Measurements from ENCODE around the gene CUX1.

The CUX1 gene

GRCh38 chr7:102320181-102320580, 502.8 kb downstream of the CUX1 start:
- no peak for ATAC-seq
- no peak for TF ChIP-seq CSRNP3 (CRISPR knock-in tag; IDR thresholded peaks at IDR 0.05)
- no peak for TF ChIP-seq ZFP30 (CRISPR knock-in tag; IDR thresholded peaks at IDR 0.05)
- TF ChIP-seq TOX (CRISPR knock-in tag; IDR thresholded peaks at IDR 0.05; ENCODE audit: borderline replicate concordance): no peak
- no peak for TF ChIP-seq ZC3H10 (CRISPR knock-in tag; IDR thresholded peaks at IDR 0.05)

- no peak for ATAC-seq
- TF ChIP-seq CSRNP3 (CRISPR knock-in tag; IDR thresholded peaks at IDR 0.05) (no peak), TOX (CRISPR knock-in tag; IDR thresholded peaks at IDR 0.05; ENCODE audit: borderline replicate concordance) (no peak)
Measured at GRCh38 chr7:102320601-102321350, 503.4 kb downstream of the CUX1 start.

- no peak for ATAC-seq
- TF ChIP-seq CSRNP3 (CRISPR knock-in tag; IDR thresholded peaks at IDR 0.05): no peak
- no peak for TF ChIP-seq ARNTL (CRISPR knock-in tag; IDR thresholded peaks at IDR 0.05; ENCODE audit: borderline replicate concordance, low read depth)
Measured at GRCh38 chr7:102321351-102322201, 504.1 kb downstream of the CUX1 start.

- ATAC-seq: no peak
- TF ChIP-seq CSDC2 (CRISPR knock-in tag; IDR thresholded peaks at IDR 0.05) (no peak), ZC3H10 (CRISPR knock-in tag; IDR thresholded peaks at IDR 0.05) (no peak), RARB (CRISPR knock-in tag; IDR thresholded peaks at IDR 0.05) (no peak), CSRNP3 (CRISPR knock-in tag; IDR thresholded peaks at IDR 0.05) (no peak), ZNF8 (CRISPR knock-in tag; IDR thresholded peaks at IDR 0.05) (no peak), GLIS3 (CRISPR knock-in tag; IDR thresholded peaks at IDR 0.05) (no peak), ISL1 (CRISPR knock-in tag; IDR thresholded peaks at IDR 0.05) (no peak), ZFP30 (CRISPR knock-in tag; IDR thresholded peaks at IDR 0.05) (no peak), ZNF70 (CRISPR knock-in tag; IDR thresholded peaks at IDR 0.05) (no peak), ZNF565 (CRISPR knock-in tag; conservative IDR thresholded peaks at IDR 0.05; ENCODE audit: low read depth) (no peak), PATZ1 (CRISPR knock-in tag; IDR thresholded peaks at IDR 0.05; ENCODE audit: borderline replicate concordance) (no peak), TSHZ2 (CRISPR knock-in tag; IDR thresholded peaks at IDR 0.05) (no peak), TCF4 (CRISPR knock-in tag; IDR thresholded peaks at IDR 0.05; ENCODE audit: borderline replicate concordance) (no peak), ESRRG (CRISPR knock-in tag; IDR thresholded peaks at IDR 0.05) (no peak), CREB5 (CRISPR knock-in tag; IDR thresholded peaks at IDR 0.05; ENCODE audit: low read depth) (no peak)
Measured at GRCh38 chr7:102322202-102322715, 504.8 kb downstream of the CUX1 start.

All from SK-N-SH treated with all-trans-retinoic acid at 6 μM for 48 hours (cell line).